ENCODE measurements around the gene SLC22A14. TPM values are rescaled to one million over a fixed set of nuclear protein-coding genes. Genes with fewer than 3 reads are reported as not detected.
A peak's percentile ranks its signal among the peaks of the same experiment; 100 is the strongest.

Gene SLC22A14
- total and polyA plus RNA-seq, 9 of the 15 experiments (the other 6 are each of a cell fraction or from before 2014, with no cell fraction given), result 0.03 to 0.07 TPM; not detected in 7

DNA sequence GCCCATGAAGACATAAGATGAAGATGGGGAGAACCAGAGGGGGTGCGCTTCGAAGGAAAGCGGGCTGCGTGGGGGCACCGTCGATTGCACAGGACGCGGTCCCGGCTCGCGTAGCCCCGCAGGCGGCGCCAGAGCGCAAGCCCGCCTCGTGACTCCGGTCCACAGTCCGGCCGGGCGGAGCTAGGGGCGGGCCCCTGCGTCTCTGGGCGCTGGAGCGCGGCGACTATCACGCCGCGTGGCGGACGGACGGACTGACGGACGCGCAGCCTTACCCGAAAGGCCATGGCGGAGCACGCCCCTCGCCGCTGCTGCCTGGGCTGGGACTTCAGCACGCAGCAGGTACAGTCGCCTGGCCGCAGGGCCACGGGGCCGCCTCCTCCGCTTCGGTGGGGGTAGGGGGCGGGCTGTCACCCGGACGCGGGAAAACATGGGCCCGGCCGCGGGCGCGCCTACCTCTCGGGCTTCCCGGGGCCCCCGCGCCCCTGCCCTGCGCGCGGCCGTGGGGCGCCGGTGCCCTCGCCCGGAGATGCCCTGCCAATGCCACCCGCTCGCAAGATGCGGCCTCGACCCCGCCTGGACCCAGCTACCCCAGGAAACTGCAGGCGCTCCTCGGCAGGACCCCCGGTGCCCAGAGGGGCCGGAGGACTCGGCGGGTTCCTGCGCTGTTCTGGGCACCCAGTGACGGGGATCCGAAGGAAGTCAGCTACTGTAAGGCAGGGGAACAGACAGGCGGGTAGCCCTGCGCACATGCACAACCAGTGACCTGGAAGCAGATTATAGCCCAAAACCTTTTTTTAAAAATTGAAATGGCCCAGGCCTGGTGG lies 64.7 kb downstream of the SLC22A14 start, which contains the start of gene XYLB (continued):
- TF ChIP-seq ZNF124 (CRISPR knock-in tag; IDR thresholded peaks at IDR 0.05) (peak; percentile 92), XRCC5 (IDR thresholded peaks at IDR 0.05; ENCODE audit: low read depth, low read length) (peak; percentile 85; the same call in 1 of the 2 replicates), RBM14 (IDR thresholded peaks at IDR 0.05; ENCODE audit: borderline replicate concordance, insufficient read depth, low read depth, low read length) (no peak), THAP7 (CRISPR knock-in tag; IDR thresholded peaks at IDR 0.05) (no peak; the same call in 1 of the 2 replicates), ZNF695 (CRISPR knock-in tag; IDR thresholded peaks at IDR 0.05) (no peak), RBM17 (IDR thresholded peaks at IDR 0.05; ENCODE audit: borderline replicate concordance, low read depth, low read length) (no peak), ERF (CRISPR knock-in tag; IDR thresholded peaks at IDR 0.05) (no peak), CREM (IDR thresholded peaks at IDR 0.05; ENCODE audit: low read depth) (peak; percentile 82), KAT8 (IDR thresholded peaks at IDR 0.05; ENCODE audit: low read depth) (no peak), RB1 (IDR thresholded peaks at IDR 0.05; ENCODE audit: low read depth) (peak; percentile 99; the same call in 1 of the 2 replicates), NR2C2 (CRISPR knock-in tag; IDR thresholded peaks at IDR 0.05) (peak; percentile 79), NR2C2 (tag; IDR thresholded peaks at IDR 0.05) (peak; percentile 96), NCOA2 (IDR thresholded peaks at IDR 0.05; ENCODE audit: partially characterized antibody in 2 of 2) (no peak), ZNF23 (CRISPR knock-in tag; IDR thresholded peaks at IDR 0.05) (no peak), IFI16 (CRISPR knock-in tag; IDR thresholded peaks at IDR 0.05) (no peak), ZNF586 (CRISPR knock-in tag; conservative IDR thresholded peaks at IDR 0.05) (no peak), ZNF197 (CRISPR knock-in tag; IDR thresholded peaks at IDR 0.05; ENCODE audit: low read depth) (no peak), BACH1 (tag; IDR thresholded peaks at IDR 0.05) (no peak)
- TF ChIP-seq, protein P1, sequence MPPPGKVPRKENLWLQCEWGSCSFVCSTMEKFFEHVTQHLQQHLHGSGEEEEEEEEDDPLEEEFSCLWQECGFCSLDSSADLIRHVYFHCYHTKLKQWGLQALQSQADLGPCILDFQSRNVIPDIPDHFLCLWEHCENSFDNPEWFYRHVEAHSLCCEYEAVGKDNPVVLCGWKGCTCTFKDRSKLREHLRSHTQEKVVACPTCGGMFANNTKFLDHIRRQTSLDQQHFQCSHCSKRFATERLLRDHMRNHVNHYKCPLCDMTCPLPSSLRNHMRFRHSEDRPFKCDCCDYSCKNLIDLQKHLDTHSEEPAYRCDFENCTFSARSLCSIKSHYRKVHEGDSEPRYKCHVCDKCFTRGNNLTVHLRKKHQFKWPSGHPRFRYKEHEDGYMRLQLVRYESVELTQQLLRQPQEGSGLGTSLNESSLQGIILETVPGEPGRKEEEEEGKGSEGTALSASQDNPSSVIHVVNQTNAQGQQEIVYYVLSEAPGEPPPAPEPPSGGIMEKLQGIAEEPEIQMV (tag; conservative IDR thresholded peaks at IDR 0.05; ENCODE audit: low read depth), result no peak
- TF ChIP-seq, protein P2, sequence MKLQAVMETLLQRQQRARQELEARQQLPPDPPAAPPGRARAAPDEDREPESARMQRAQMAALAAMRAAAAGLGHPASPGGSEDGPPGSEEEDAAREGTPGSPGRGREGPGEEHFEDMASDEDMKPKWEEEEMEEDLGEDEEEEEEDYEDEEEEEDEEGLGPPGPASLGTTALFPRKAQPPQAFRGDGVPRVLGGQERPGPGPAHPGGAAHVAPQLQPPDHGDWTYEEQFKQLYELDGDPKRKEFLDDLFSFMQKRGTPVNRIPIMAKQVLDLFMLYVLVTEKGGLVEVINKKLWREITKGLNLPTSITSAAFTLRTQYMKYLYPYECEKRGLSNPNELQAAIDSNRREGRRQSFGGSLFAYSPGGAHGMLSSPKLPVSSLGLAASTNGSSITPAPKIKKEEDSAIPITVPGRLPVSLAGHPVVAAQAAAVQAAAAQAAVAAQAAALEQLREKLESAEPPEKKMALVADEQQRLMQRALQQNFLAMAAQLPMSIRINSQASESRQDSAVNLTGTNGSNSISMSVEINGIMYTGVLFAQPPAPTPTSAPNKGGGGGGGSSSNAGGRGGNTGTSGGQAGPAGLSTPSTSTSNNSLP (IDR thresholded peaks at IDR 0.05; ENCODE audit: borderline replicate concordance, low read depth, low read length), result no peak
- TF ChIP-seq, protein P3, sequence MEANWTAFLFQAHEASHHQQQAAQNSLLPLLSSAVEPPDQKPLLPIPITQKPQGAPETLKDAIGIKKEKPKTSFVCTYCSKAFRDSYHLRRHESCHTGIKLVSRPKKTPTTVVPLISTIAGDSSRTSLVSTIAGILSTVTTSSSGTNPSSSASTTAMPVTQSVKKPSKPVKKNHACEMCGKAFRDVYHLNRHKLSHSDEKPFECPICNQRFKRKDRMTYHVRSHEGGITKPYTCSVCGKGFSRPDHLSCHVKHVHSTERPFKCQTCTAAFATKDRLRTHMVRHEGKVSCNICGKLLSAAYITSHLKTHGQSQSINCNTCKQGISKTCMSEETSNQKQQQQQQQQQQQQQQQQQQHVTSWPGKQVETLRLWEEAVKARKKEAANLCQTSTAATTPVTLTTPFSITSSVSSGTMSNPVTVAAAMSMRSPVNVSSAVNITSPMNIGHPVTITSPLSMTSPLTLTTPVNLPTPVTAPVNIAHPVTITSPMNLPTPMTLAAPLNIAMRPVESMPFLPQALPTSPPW (CRISPR knock-in tag; IDR thresholded peaks at IDR 0.05), result peak; percentile 89
- TF ChIP-seq, protein P4, sequence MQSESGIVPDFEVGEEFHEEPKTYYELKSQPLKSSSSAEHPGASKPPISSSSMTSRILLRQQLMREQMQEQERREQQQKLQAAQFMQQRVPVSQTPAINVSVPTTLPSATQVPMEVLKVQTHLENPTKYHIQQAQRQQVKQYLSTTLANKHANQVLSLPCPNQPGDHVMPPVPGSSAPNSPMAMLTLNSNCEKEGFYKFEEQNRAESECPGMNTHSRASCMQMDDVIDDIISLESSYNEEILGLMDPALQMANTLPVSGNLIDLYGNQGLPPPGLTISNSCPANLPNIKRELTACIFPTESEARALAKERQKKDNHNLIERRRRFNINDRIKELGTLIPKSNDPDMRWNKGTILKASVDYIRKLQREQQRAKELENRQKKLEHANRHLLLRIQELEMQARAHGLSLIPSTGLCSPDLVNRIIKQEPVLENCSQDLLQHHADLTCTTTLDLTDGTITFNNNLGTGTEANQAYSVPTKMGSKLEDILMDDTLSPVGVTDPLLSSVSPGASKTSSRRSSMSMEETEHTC (IDR thresholded peaks at IDR 0.05), result peak; percentile 100

All from K562 (cell line).